Measurements from ENCODE around the gene C17orf113.

C17orf113 gene

GRCh38 chr17:42050393-42051012, at the start of gene C17orf113:
Gene C17orf113 (minus strand): TSS chr17:42050601. CDS start chr17:42043376, 7,225 bp downstream.
- Histone ChIP-seq H3K9ac (ENCODE audit: low read length) (peak within 1 kb of the TSS; percentile 45), H3K4me3 (ENCODE audit: low read depth, low read length) (peak within 1 kb of the TSS; percentile 72), H3K4me1 (ENCODE audit: control insufficient read depth, insufficient read depth, low read length) (peaks cover 38% of the 10 kb centered on the region), H3K27me3 (ENCODE audit: control insufficient read depth, insufficient read depth, low read length) (peaks cover 13% of the 10 kb centered on the region; the same call in 1 of the 2 replicates), H3K9me3 (ENCODE audit: control insufficient read depth, insufficient read depth, low read depth, low read length) (no peaks in the 10 kb centered on the region), H3K27ac (ENCODE audit: low read depth, low read length) (no peak within 1 kb of the TSS), H3K36me3 (ENCODE audit: control insufficient read depth, insufficient read depth, low read length) (no peaks in the 10 kb centered on the region)

GRCh38 chr17:42098730-42099399, 48.5 kb upstream of the C17orf113 start:
- Histone ChIP-seq H3K27ac (ENCODE audit: low read depth, low read length) (no peak overlapping the region), H3K9ac (ENCODE audit: low read length) (no peak overlapping the region), H3K4me1 (ENCODE audit: control insufficient read depth, insufficient read depth, low read length) (peaks cover 25% of the 10 kb centered on the region), H3K36me3 (ENCODE audit: control insufficient read depth, insufficient read depth, low read length) (no peaks in the 10 kb centered on the region), H3K27me3 (ENCODE audit: control insufficient read depth, insufficient read depth, low read length) (peaks cover 35% of the 10 kb centered on the region), H3K9me3 (ENCODE audit: control insufficient read depth, insufficient read depth, low read depth, low read length) (no peaks in the 10 kb centered on the region), H3K4me3 (ENCODE audit: low read depth, low read length) (peak overlapping the region; percentile 44)

- peaks cover 25% of the 10 kb centered on the region for H3K4me1 ChIP-seq (ENCODE audit: control insufficient read depth, insufficient read depth, low read length)
- no peaks in the 10 kb centered on the region for H3K36me3 ChIP-seq (ENCODE audit: control insufficient read depth, insufficient read depth, low read length)
- H3K9me3 ChIP-seq (ENCODE audit: control insufficient read depth, insufficient read depth, low read depth, low read length) = no peaks in the 10 kb centered on the region
- H3K27me3 ChIP-seq (ENCODE audit: control insufficient read depth, insufficient read depth, low read length) = peaks cover 35% of the 10 kb centered on the region
- H3K9ac ChIP-seq (ENCODE audit: low read length) = no peak within 1 kb of the TSS
- H3K27ac ChIP-seq (ENCODE audit: low read depth, low read length) = no peak within 1 kb of the TSS
- peak within 1 kb of the TSS; percentile 56 for H3K4me3 ChIP-seq (ENCODE audit: low read depth, low read length)
These were observed 47.6 kb upstream of the C17orf113 start, which contains the start of gene ZNF385C for GRCh38 chr17:42097691-42098631. Gene ZNF385C (minus strand): TSS chr17:42098473. CDS start chr17:42063056, 35,417 bp downstream.

GRCh38 chr17:42096360-42097111, 46.1 kb upstream of the C17orf113 start:
- H3K9me3 ChIP-seq (ENCODE audit: control insufficient read depth, insufficient read depth, low read depth, low read length) = no peaks in the 10 kb centered on the region
- no peak overlapping the region for H3K27ac ChIP-seq (ENCODE audit: low read depth, low read length)
- peaks cover 31% of the 10 kb centered on the region for H3K4me1 ChIP-seq (ENCODE audit: control insufficient read depth, insufficient read depth, low read length)
- H3K4me3 ChIP-seq (ENCODE audit: low read depth, low read length) = no peak overlapping the region
- H3K27me3 ChIP-seq (ENCODE audit: control insufficient read depth, insufficient read depth, low read length) = peaks cover 35% of the 10 kb centered on the region
- no peaks in the 10 kb centered on the region for H3K36me3 ChIP-seq (ENCODE audit: control insufficient read depth, insufficient read depth, low read length)
- H3K9ac ChIP-seq (ENCODE audit: low read length) = no peak overlapping the region

- no peak overlapping the region for H3K27ac ChIP-seq (ENCODE audit: low read depth, low read length)
- H3K36me3 ChIP-seq (ENCODE audit: control insufficient read depth, insufficient read depth, low read length) = no peaks in the 10 kb centered on the region
- peaks cover 31% of the 10 kb centered on the region for H3K4me1 ChIP-seq (ENCODE audit: control insufficient read depth, insufficient read depth, low read length)
- no peak overlapping the region for H3K4me3 ChIP-seq (ENCODE audit: low read depth, low read length)
- H3K9ac ChIP-seq (ENCODE audit: low read length) = no peak overlapping the region
- H3K27me3 ChIP-seq (ENCODE audit: control insufficient read depth, insufficient read depth, low read length) = peaks cover 35% of the 10 kb centered on the region
- no peaks in the 10 kb centered on the region for H3K9me3 ChIP-seq (ENCODE audit: control insufficient read depth, insufficient read depth, low read depth, low read length)
These were observed 44.1 kb upstream of the C17orf113 start for GRCh38 chr17:42094375-42095069.

GRCh38 chr17:42092939-42093338, 42.5 kb upstream of the C17orf113 start:
- H3K27ac ChIP-seq (ENCODE audit: low read depth, low read length) = no peak overlapping the region

GRCh38 chr17:42090964-42091790, 40.8 kb upstream of the C17orf113 start:
- Histone ChIP-seq H3K4me3 (ENCODE audit: low read depth, low read length) (no peak overlapping the region), H3K36me3 (ENCODE audit: control insufficient read depth, insufficient read depth, low read length) (no peaks in the 10 kb centered on the region), H3K27me3 (ENCODE audit: control insufficient read depth, insufficient read depth, low read length) (peaks cover 6% of the 10 kb centered on the region; the same call in 1 of the 2 replicates), H3K9ac (ENCODE audit: low read length) (no peak overlapping the region), H3K27ac (ENCODE audit: low read depth, low read length) (no peak overlapping the region), H3K4me1 (ENCODE audit: control insufficient read depth, insufficient read depth, low read length) (peaks cover 9% of the 10 kb centered on the region; the same call in 1 of the 2 replicates), H3K9me3 (ENCODE audit: control insufficient read depth, insufficient read depth, low read depth, low read length) (no peaks in the 10 kb centered on the region)

More at GRCh38 chr17:42092939-42093338, 42.5 kb upstream of the C17orf113 start:
- Histone ChIP-seq H3K27me3 (ENCODE audit: control insufficient read depth, insufficient read depth, low read length) (peaks cover 24% of the 10 kb centered on the region), H3K36me3 (ENCODE audit: control insufficient read depth, insufficient read depth, low read length) (no peaks in the 10 kb centered on the region), H3K4me3 (ENCODE audit: low read depth, low read length) (no peak overlapping the region), H3K9me3 (ENCODE audit: control insufficient read depth, insufficient read depth, low read depth, low read length) (no peaks in the 10 kb centered on the region), H3K4me1 (ENCODE audit: control insufficient read depth, insufficient read depth, low read length) (peaks cover 25% of the 10 kb centered on the region), H3K9ac (ENCODE audit: low read length) (no peak overlapping the region)

GRCh38 chr17:42088736-42089135, 38.3 kb upstream of the C17orf113 start:
- Histone ChIP-seq H3K9ac (ENCODE audit: low read length) (no peak overlapping the region), H3K36me3 (ENCODE audit: control insufficient read depth, insufficient read depth, low read length) (no peaks in the 10 kb centered on the region), H3K27me3 (ENCODE audit: control insufficient read depth, insufficient read depth, low read length) (no peaks in the 10 kb centered on the region), H3K4me3 (ENCODE audit: low read depth, low read length) (no peak overlapping the region), H3K4me1 (ENCODE audit: control insufficient read depth, insufficient read depth, low read length) (peaks cover 6% of the 10 kb centered on the region; the same call in 1 of the 2 replicates), H3K27ac (ENCODE audit: low read depth, low read length) (no peak overlapping the region), H3K9me3 (ENCODE audit: control insufficient read depth, insufficient read depth, low read depth, low read length) (no peaks in the 10 kb centered on the region)

GRCh38 chr17:42087736-42088705, 37.6 kb upstream of the C17orf113 start:
- Histone ChIP-seq H3K9ac (ENCODE audit: low read length) (no peak overlapping the region), H3K4me1 (ENCODE audit: control insufficient read depth, insufficient read depth, low read length) (peaks cover 6% of the 10 kb centered on the region; the same call in 1 of the 2 replicates), H3K36me3 (ENCODE audit: control insufficient read depth, insufficient read depth, low read length) (no peaks in the 10 kb centered on the region), H3K27ac (ENCODE audit: low read depth, low read length) (no peak overlapping the region), H3K9me3 (ENCODE audit: control insufficient read depth, insufficient read depth, low read depth, low read length) (no peaks in the 10 kb centered on the region), H3K27me3 (ENCODE audit: control insufficient read depth, insufficient read depth, low read length) (no peaks in the 10 kb centered on the region), H3K4me3 (ENCODE audit: low read depth, low read length) (no peak overlapping the region)

Measured in HUES6 (cell line).